ENCODE data around the gene C5.

- TF ChIP-seq CTCF (IDR thresholded peaks at IDR 0.05) (peak; percentile 68 to 81 (median 74)), POLR2AphosphoS5 (IDR thresholded peaks at IDR 0.05) (peak; percentile 31), POLR2A (IDR thresholded peaks at IDR 0.05) (no peak)
These were observed 10.0 kb upstream of the C5 start for GRCh38 chr9:121059998-121060636.
